Upper lobe of right lung (tissue), 1 donor: ENCODE data around the gene PDE6G. TPM values are rescaled to one million over a fixed set of nuclear protein-coding genes. Genes with fewer than 3 reads are reported as not detected.

ENCODE experiments used
- ATAC-seq: fragments of 200-7000 bp; cut with Tn5 transposase; one replicate; pipeline ENCODE4 v1.9.1; 2020; ENCODE audit warnings: mild to moderate bottlenecking, moderate library complexity
- DNase-seq: peaks from one replicate; pipeline ENCODE4 v3.0.0-alpha.2; 2020
- H3K27ac ChIP-seq: fragments of 200-600 bp; one replicate; pipeline ENCODE4 v1.8.0; 2022
- H3K27me3 ChIP-seq: fragments of 200-600 bp; one replicate; pipeline ENCODE4 v1.8.0; 2022; ENCODE audit warnings: mild to moderate bottlenecking
- H3K36me3 ChIP-seq: fragments of 200-600 bp; one replicate; pipeline ENCODE4 v1.8.0; 2022
- H3K4me1 ChIP-seq: fragments of 200-600 bp; one replicate; pipeline ENCODE4 v1.8.0; 2022
- H3K4me3 ChIP-seq: fragments of 200-600 bp; one replicate; pipeline ENCODE4 v1.8.0; 2022; ENCODE audit warnings: mild to moderate bottlenecking
- H3K9me3 ChIP-seq: fragments of 200-600 bp; one replicate; pipeline ENCODE4 v1.8.0; 2022
- intact Hi-C: fragments of 100-400 bp; cut with DNase I; formaldehyde crosslinking; loops from one replicate; pipeline ENCODE4 v1.11.0; 2022
- total RNA-seq: library from RNA; stranded (reverse); fragmentation: NEBNext Ultra II Directional; extraction: Animal tissue kit (Norgen Biotek cat#: 25700); gene quantifications from one replicate; pipeline ENCODE4 v1.2.1, GENCODE V29; 2021
- TF ChIP-seq, protein P1 (sequence below): fragments of 200-600 bp; IDR thresholded peaks from one replicate; pipeline ENCODE4 v1.8.0; 2022; ENCODE audit warnings: antibody characterized with exemption
- donor health status: DM: no; HTN: yes; CAD: no; lungs with severe emphysema.

Gene PDE6G
- total RNA-seq, 1 donor from 2014 or later: 1.0 TPM

DNA sequence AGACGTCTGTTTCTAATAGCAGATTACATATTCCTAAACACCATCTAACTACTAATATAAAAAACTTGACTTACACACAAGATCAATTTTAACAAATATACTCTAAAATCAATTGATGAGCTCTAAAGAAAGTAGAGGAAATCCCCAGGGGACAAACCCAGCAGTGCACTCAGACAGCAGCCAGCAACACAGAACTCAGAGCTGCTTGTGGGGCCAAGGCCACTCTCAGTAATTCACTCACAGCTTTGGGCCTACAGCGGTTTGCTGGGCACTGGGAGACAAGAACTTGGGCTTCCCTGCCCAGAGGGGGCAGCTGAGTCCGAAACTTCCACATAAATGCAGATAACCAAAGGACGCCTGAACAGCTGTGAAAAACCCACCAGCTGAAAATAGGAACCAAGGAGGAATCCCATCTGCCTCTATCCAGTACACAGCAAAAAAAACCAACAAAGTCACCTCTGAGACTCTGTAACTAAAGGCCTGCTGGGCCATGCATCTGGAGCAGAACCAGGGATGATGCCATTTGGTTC, 40.9 kb downstream of the PDE6G start:
- H3K36me3 ChIP-seq: peaks cover 75% of the 10 kb centered on the region
- ATAC-seq (no peak), DNase-seq (no peak)
- no peak overlapping the region for H3K27ac ChIP-seq
- no peaks in the 10 kb centered on the region for H3K9me3 ChIP-seq
- no peaks in the 10 kb centered on the region for H3K27me3 ChIP-seq
- TF ChIP-seq, protein P1, sequence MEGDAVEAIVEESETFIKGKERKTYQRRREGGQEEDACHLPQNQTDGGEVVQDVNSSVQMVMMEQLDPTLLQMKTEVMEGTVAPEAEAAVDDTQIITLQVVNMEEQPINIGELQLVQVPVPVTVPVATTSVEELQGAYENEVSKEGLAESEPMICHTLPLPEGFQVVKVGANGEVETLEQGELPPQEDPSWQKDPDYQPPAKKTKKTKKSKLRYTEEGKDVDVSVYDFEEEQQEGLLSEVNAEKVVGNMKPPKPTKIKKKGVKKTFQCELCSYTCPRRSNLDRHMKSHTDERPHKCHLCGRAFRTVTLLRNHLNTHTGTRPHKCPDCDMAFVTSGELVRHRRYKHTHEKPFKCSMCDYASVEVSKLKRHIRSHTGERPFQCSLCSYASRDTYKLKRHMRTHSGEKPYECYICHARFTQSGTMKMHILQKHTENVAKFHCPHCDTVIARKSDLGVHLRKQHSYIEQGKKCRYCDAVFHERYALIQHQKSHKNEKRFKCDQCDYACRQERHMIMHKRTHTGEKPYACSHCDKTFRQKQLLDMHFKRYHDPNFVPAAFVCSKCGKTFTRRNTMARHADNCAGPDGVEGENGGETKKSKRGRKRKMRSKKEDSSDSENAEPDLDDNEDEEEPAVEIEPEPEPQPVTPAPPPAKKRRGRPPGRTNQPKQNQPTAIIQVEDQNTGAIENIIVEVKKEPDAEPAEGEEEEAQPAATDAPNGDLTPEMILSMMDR: no peak
- H3K4me3 ChIP-seq: no peak overlapping the region
- H3K4me1 ChIP-seq: peaks cover 10% of the 10 kb centered on the region
- intact Hi-C loops: no loop called here

DNA sequence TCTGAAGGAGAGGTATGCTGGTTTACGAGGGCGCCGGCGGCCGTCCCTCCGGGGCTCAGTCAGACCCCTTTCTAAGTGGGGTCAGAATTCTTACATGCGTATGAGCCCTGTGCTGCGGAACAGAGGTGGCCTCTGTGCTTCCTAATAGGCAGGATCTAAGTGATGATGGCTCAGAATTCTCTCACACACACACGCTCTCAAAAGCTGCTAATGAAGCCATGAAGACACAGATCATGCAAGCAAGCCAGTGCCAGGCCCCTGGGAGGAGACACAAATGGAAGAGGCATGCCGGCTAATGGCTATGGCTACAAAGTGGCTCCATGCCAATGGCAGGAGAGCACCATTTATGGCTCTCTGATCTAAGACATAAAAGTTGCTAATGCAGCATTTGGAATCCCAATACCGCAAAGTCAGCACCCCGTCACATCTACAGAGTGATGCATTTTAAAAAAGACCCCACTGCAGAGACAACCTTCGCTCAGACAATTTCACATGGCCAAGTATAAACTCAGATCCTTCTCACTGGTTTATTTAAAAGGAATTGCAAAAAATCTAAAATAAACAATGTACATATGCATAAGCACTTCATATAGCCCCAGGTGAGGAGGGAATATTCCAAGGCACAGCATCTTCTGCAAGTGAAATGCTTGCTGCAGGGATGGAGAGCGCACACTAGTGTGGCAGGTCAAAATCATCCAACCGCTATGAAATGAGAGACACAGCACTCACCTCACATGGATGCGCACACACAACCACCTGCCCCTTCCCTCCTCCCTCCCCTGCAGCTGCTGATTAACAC, 44.0 kb downstream of the PDE6G start:
- H3K36me3 ChIP-seq: peaks cover 92% of the 10 kb centered on the region
- H3K9me3 ChIP-seq: no peaks in the 10 kb centered on the region
- DNase-seq: no peak
- H3K4me3 ChIP-seq: no peak overlapping the region
- no peak for ATAC-seq
- intact Hi-C loops: no loop called here
- TF ChIP-seq, protein P1: no peak
- no peak overlapping the region for H3K27ac ChIP-seq
- no peaks in the 10 kb centered on the region for H3K27me3 ChIP-seq
- H3K4me1 ChIP-seq: peaks cover 10% of the 10 kb centered on the region

DNA sequence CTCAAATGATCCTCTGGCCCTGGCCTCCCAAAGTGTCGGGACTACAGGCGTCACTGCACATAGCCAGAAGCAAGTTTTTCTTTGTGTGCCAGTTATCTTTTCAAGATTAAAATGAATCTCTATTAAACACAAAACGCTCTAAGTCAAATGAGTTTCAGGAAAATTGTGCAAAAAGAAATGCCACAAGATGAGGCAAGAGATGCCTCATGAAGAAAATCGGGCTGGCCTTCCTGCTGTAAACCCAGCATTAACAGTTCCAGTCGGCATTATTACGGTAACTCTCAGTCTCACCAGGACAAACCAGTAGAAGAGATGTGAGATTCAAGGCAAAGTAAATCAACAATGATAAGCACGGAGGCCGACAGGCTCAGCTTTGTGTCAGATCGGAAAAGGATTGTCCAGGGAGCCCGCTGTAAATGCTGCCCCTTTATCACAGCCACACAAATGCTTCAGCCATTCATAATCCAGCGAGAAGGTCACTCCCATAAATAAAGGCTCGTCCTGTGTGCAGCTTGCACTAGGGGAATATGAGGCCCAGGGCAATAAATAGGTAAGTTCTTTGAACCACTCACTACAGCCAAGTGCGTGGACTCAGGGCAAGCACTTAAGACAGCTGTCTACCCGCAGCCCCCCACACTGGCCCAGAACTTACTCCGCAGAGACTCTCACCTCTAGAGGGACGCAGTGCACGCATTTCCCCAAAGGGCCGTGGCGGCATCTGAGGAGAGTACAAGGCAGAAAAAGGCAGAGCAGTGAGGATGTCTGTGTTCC, 46.6 kb downstream of the PDE6G start:
- intact Hi-C loops: no loop called here
- Histone ChIP-seq H3K9me3 (no peaks in the 10 kb centered on the region), H3K4me3 (no peak overlapping the region), H3K4me1 (peaks cover 7% of the 10 kb centered on the region), H3K27me3 (no peaks in the 10 kb centered on the region), H3K27ac (no peak overlapping the region), H3K36me3 (peaks cover 91% of the 10 kb centered on the region)
- ATAC-seq (no peak), DNase-seq (no peak)
- TF ChIP-seq, protein P1: no peak

DNA sequence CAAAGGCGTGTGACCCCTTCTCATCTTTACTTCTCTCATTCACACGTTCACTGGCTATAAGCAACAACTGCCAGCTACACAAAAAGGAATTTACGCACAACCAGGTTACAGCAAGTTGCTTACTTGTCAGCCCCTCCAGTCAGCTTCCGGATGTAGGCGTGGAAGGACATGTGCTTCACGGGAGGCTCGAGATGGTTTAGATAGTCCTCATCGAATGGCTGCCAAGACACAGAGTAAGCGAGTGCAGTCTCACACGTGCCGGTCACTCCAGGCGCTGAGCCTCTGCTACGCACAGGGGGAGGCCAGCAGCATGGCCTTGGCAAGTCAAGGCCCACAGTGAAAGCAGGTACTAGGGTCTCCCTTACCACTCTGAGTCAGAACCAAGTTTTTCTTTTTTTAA, 47.7 kb downstream of the PDE6G start:
- DNase-seq: no peak
- no peaks in the 10 kb centered on the region for H3K27me3 ChIP-seq
- H3K36me3 ChIP-seq: peaks cover 95% of the 10 kb centered on the region
- H3K4me3 ChIP-seq: no peak overlapping the region
- H3K27ac ChIP-seq: no peak overlapping the region
- intact Hi-C loops: no loop called here
- ATAC-seq: no peak
- H3K4me1 ChIP-seq: no peaks in the 10 kb centered on the region
- no peaks in the 10 kb centered on the region for H3K9me3 ChIP-seq
- TF ChIP-seq, protein P1: no peak

DNA sequence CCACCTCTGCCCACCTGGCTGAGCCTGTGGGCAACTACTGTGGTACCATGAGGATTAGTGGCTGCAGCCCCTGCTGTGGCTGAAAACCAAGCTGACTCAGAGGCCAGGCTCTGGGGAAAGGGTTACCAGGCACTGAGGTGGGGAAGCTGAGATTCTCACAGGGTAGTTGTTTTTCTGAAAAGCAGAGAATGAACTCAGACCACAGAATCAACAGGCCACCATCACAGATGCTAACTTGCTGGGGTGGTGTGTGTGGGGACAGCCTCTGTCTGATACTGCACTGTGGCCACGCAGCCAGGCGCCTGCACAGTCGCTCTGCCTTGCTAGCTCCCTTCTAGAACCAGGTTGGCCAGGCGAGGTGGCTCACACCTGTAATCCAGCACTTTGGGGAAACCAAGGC, 48.3 kb downstream of the PDE6G start:
- no peaks in the 10 kb centered on the region for H3K27me3 ChIP-seq
- H3K36me3 ChIP-seq: peaks cover 95% of the 10 kb centered on the region
- H3K9me3 ChIP-seq: no peaks in the 10 kb centered on the region
- TF ChIP-seq, protein P1: no peak
- H3K4me1 ChIP-seq: no peaks in the 10 kb centered on the region
- H3K4me3 ChIP-seq: no peak overlapping the region
- DNase-seq (no peak), ATAC-seq (no peak)
- H3K27ac ChIP-seq: no peak overlapping the region
- intact Hi-C loops: no loop called here
